Measurements from ENCODE around the gene C16orf96. TPM values are rescaled to one million over a fixed set of nuclear protein-coding genes. Genes with fewer than 3 reads are reported as not detected.

C16orf96 gene
- total and polyA plus RNA-seq, 2 of the 13 experiments (the other 11 are each of a cell fraction or from before 2014, with no cell fraction given): 0.03 TPM; not detected in 1

GRCh38 chr16:4618645-4619418, 62.7 kb downstream of the C16orf96 start (continued):
- TF ChIP-seq CSRNP2 (CRISPR knock-in tag; conservative IDR thresholded peaks at IDR 0.05; ENCODE audit: low read depth) (no peak), EED (CRISPR knock-in tag; IDR thresholded peaks at IDR 0.05) (no peak), ZNF496 (CRISPR knock-in tag; IDR thresholded peaks at IDR 0.05; ENCODE audit: insufficient replicate concordance) (no peak), XBP1 (CRISPR knock-in tag; IDR thresholded peaks at IDR 0.05) (no peak), ZNF7 (CRISPR knock-in tag; IDR thresholded peaks at IDR 0.05) (no peak), KDM3A (CRISPR knock-in tag; IDR thresholded peaks at IDR 0.05; ENCODE audit: low read depth) (no peak), TAF15 (IDR thresholded peaks at IDR 0.05; ENCODE audit: low read depth, low read length, poor library complexity, severe bottlenecking) (no peak), ZNF121 (CRISPR knock-in tag; IDR thresholded peaks at IDR 0.05) (no peak), ZNF276 (CRISPR knock-in tag; IDR thresholded peaks at IDR 0.05; ENCODE audit: low read depth) (no peak), ZNF878 (CRISPR knock-in tag; IDR thresholded peaks at IDR 0.05) (no peak), ZNF205 (CRISPR knock-in tag; IDR thresholded peaks at IDR 0.05) (no peak), TFE3 (CRISPR knock-in tag; IDR thresholded peaks at IDR 0.05) (no peak), LCORL (IDR thresholded peaks at IDR 0.05) (no peak), LCORL (CRISPR knock-in tag; IDR thresholded peaks at IDR 0.05) (no peak; the same call in 1 of the 2 replicates), ZFAT (CRISPR knock-in tag; conservative IDR thresholded peaks at IDR 0.05) (no peak; the same call in 1 of the 2 replicates), TOE1 (CRISPR knock-in tag; IDR thresholded peaks at IDR 0.05) (no peak), ZNF766 (CRISPR knock-in tag; IDR thresholded peaks at IDR 0.05; ENCODE audit: borderline replicate concordance) (0 out of 2 replicates have a peak, but pooled peaks have one; percentile 26), NFYC (CRISPR knock-in tag; IDR thresholded peaks at IDR 0.05) (no peak), HDAC6 (IDR thresholded peaks at IDR 0.05; ENCODE audit: low read depth, low read length) (no peak), ZBTB3 (CRISPR knock-in tag; IDR thresholded peaks at IDR 0.05; ENCODE audit: borderline replicate concordance, low read depth) (no peak), MTF2 (CRISPR knock-in tag; IDR thresholded peaks at IDR 0.05; ENCODE audit: borderline replicate concordance) (no peak), MXD3 (CRISPR knock-in tag; IDR thresholded peaks at IDR 0.05) (no peak), GABPB1 (CRISPR knock-in tag; IDR thresholded peaks at IDR 0.05) (peak; percentile 56; the same call in 1 of the 2 replicates), RFX5 (IDR thresholded peaks at IDR 0.05; ENCODE audit: low read depth, low read length) (no peak), REL (CRISPR knock-in tag; conservative IDR thresholded peaks at IDR 0.05) (no peak), TGIF2 (CRISPR knock-in tag; IDR thresholded peaks at IDR 0.05) (0 out of 2 replicates have a peak, but pooled peaks have one; percentile 30), HOXA9 (CRISPR knock-in tag; IDR thresholded peaks at IDR 0.05; ENCODE audit: borderline replicate concordance) (no peak)

Data from HepG2 (cell line).